Measurements from ENCODE around the gene SMAGP.

DNA sequence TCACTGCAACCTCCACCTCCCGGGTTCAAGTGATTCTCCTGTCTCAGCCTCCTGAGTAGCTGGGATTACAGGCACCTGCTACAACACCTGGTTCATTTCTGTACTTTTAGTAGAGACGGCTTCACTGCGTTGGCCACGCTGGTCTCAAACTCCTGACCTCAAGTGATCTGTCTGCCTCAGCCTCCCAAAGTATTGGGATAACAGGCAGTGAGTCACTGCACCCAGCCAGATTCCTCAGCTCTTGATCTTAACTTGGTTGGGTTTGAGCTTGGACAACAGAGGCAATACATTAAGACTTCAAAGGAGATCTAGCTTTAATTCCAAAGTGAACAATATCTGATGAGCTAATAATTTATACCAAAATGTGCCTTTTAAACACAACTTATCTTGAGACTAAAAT, 25.9 kb downstream of the SMAGP start:
- TF ChIP-seq, protein P1, sequence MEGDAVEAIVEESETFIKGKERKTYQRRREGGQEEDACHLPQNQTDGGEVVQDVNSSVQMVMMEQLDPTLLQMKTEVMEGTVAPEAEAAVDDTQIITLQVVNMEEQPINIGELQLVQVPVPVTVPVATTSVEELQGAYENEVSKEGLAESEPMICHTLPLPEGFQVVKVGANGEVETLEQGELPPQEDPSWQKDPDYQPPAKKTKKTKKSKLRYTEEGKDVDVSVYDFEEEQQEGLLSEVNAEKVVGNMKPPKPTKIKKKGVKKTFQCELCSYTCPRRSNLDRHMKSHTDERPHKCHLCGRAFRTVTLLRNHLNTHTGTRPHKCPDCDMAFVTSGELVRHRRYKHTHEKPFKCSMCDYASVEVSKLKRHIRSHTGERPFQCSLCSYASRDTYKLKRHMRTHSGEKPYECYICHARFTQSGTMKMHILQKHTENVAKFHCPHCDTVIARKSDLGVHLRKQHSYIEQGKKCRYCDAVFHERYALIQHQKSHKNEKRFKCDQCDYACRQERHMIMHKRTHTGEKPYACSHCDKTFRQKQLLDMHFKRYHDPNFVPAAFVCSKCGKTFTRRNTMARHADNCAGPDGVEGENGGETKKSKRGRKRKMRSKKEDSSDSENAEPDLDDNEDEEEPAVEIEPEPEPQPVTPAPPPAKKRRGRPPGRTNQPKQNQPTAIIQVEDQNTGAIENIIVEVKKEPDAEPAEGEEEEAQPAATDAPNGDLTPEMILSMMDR (IDR thresholded peaks at IDR 0.05): no peak
- TF ChIP-seq EP300 (IDR thresholded peaks at IDR 0.05) (no peak), POLR2A (IDR thresholded peaks at IDR 0.05) (no peak)

Measured in ovary (tissue), 3 donors.